Neutrophil (primary cell): Measurements from ENCODE around the gene CYB561.

Source experiments
- H3K27ac ChIP-seq: fragments of 200-600 bp; sonication (generic); 2 replicates; pipeline ENCODE4 v1.5.1; 2016; ENCODE audit warnings: mild to moderate bottlenecking, moderate library complexity
- H3K27me3 ChIP-seq: fragments of 200-600 bp; sonication (generic); 2 replicates; pipeline ENCODE4 v1.6.0; 2016; ENCODE audit warnings: mild to moderate bottlenecking
- H3K36me3 ChIP-seq: fragments of 200-600 bp; sonication (generic); 2 replicates; pipeline ENCODE4 v1.5.1; 2017
- H3K4me1 ChIP-seq, 2 experiments: fragments of 200-600 bp in 1 of 2; sonication (generic) in 1 of 2; 1 replicate in 1 of 2; 2 replicates in 1 of 2; pipeline versions ENCODE4 v1.5.1 to v1.6.1; 2013 to 2016; ENCODE audit warnings: low read depth in 1 of 2, low read length in 1 of 2, mild to moderate bottlenecking in 1 of 2, moderate library complexity in 1 of 2; ENCODE audit not compliant: control insufficient read depth in 1 of 2, insufficient read depth in 1 of 2
- H3K4me3 ChIP-seq, 2 experiments: fragments of 200-600 bp in 1 of 2; sonication (generic) in 1 of 2; 1 replicate in 1 of 2; 2 replicates in 1 of 2; pipeline ENCODE4 v1.5.1; 2013 to 2016; ENCODE audit warnings: low read depth in 1 of 2, low read length in 1 of 2, mild to moderate bottlenecking in 1 of 2, moderate library complexity in 1 of 2
- H3K9me3 ChIP-seq: fragments of 200-600 bp; sonication (generic); 2 replicates; pipeline ENCODE4 v1.5.1; 2016
- CTCF ChIP-seq: fragments of 200-600 bp; sonication (generic); IDR thresholded peaks from 2 replicates; pipeline ENCODE4 v1.5.1; 2016; ENCODE audit warnings: antibody characterized with exemption

CYB561 gene

DNA sequence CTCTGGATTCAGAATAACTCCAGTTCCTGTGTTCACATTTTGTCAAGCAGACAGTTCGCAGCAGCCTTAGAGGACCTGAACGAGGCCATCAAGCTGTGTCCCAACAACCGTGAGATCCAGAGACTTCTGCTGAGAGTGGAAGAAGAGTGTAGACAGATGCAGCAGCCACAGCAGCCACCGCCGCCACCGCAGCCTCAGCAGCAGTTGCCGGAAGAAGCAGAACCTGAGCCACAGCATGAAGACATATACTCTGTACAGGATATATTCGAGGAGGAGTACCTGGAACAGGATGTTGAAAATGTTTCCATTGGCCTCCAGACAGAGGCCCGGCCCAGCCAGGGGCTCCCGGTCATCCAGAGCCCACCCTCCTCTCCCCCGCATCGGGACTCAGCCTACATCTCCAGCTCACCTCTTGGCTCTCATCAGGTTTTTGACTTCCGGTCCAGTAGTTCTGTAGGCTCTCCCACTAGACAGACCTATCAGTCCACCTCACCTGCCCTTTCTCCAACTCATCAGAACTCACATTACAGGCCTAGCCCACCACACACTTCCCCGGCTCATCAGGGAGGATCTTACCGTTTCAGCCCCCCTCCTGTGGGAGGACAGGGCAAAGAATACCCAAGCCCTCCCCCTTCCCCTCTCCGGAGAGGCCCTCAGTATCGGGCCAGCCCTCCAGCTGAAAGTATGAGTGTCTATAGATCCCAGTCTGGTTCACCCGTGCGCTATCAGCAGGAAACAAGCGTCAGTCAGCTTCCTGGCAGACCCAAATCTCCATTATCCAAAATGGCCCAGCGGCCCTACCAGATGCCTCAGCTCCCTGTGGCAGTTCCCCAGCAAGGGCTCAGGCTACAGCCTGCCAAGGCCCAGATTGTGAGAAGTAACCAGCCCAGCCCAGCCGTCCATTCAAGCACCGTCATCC, 25.9 kb downstream of the CYB561 start:
- Histone ChIP-seq H3K4me1 (no peaks in the 10 kb centered on the region), H3K27me3 (no peaks in the 10 kb centered on the region), H3K9me3 (no peaks in the 10 kb centered on the region), H3K27ac (no peak overlapping the region), H3K4me3 (no peak overlapping the region), H3K36me3 (peaks cover 82% of the 10 kb centered on the region)
- TF ChIP-seq CTCF: no peak

DNA sequence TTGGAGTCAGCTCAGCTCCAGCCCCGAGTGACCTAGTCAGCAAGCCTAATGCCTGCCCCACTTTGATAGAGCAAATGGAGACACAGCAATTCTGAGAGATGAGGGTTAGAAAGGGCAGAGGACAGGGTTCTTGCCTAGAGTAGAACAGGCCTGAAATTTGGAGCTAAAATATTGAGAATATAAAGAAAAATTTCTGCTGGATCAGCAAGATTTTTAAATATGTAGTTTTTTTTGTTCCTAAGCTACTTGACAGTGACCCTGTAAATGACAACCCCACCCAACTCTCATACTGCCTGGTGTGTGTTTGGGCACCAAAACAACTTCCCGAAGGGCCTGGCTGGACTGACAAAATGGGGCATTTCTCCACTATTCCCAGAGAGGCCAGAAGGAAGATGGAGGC, 26.7 kb downstream of the CYB561 start:
- peaks cover 89% of the 10 kb centered on the region for H3K36me3 ChIP-seq
- TF ChIP-seq CTCF: no peak
- no peaks in the 10 kb centered on the region for H3K4me1 ChIP-seq
- H3K9me3 ChIP-seq: no peaks in the 10 kb centered on the region
- no peaks in the 10 kb centered on the region for H3K27me3 ChIP-seq
- H3K4me3 ChIP-seq: no peak overlapping the region
- no peak overlapping the region for H3K27ac ChIP-seq

DNA sequence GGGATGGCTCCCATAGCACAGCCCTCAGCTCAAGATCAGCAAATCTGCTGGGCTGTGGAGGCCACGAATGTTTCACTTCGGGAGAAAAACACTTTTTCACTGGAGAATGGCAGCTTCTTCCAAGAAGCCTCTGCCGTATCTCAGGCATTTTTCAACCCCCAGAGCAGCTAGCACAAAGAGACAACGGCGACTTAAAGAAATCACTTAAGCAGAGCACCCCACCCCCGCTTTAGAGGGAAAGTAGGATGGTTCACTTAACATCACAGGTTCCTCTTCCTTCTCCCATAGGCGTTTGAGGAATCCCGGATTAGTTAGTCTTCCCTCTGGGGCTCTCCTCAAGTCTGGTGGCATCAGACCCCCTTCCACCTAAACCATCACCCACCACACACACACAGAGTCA, 27.6 kb downstream of the CYB561 start:
- Histone ChIP-seq H3K36me3 (peaks cover 89% of the 10 kb centered on the region), H3K4me1 (no peaks in the 10 kb centered on the region), H3K27me3 (no peaks in the 10 kb centered on the region), H3K4me3 (no peak overlapping the region), H3K27ac (no peak overlapping the region), H3K9me3 (no peaks in the 10 kb centered on the region)
- TF ChIP-seq CTCF: no peak

GRCh38 chr17:63414222-63414621, 31.9 kb downstream of the CYB561 start:
- Histone ChIP-seq H3K36me3 (peaks cover 84% of the 10 kb centered on the region), H3K4me3 (no peak overlapping the region), H3K4me1 (no peaks in the 10 kb centered on the region), H3K9me3 (no peaks in the 10 kb centered on the region), H3K27ac (no peak overlapping the region), H3K27me3 (no peaks in the 10 kb centered on the region)
- no peak for TF ChIP-seq CTCF

DNA sequence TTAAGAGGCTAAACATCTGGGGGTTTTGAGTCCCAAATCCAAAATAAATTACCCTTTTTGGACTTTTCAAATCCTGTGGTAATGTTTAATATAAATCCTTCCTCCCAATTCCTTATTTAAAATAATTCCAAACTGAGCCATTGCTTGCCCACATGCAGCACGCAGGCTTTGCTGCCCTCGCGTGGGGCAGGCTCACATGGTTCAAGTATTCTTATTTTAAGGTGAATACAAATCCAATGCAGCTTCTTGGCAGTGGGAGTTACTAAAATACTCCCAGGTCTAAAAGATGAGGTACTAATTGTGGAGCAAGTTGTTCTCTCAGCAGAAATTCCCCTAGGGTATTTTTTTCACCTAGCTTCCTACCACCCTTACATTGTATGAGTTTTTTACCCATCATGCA, 33.0 kb downstream of the CYB561 start:
- Histone ChIP-seq H3K36me3 (peaks cover 83% of the 10 kb centered on the region), H3K9me3 (no peaks in the 10 kb centered on the region)
- no peak for TF ChIP-seq CTCF

More for the DNA sequence above, 33.0 kb downstream of the CYB561 start:
- Histone ChIP-seq H3K27ac (no peak overlapping the region), H3K4me1 (no peaks in the 10 kb centered on the region), H3K27me3 (no peaks in the 10 kb centered on the region), H3K4me3 (no peak overlapping the region)
